Measurements from ENCODE around the gene NMRAL1.

The NMRAL1 gene

DNA sequence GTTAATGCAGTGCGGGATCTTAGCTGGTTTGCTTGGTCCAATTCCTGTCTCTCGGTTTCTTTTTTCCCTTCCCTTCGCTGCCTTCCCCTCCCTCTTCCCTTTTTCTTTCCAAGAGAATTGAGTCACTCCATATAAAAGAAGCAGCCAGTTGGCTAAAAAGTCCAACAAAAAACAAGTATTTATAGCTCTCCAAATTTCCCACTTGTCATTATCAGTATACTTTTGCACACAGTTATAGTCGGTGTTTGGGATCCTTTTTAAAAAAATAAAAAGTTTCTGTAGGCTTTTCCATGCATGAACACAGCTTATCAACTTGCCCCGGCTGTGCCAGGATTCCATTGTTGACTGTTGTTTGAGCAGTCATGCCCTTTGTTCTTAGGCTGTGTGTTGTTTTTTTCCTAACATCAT, 26.6 kb upstream of the NMRAL1 start:
- peak in 1 of 2 donors; percentile 71 for DNase-seq

DNA sequence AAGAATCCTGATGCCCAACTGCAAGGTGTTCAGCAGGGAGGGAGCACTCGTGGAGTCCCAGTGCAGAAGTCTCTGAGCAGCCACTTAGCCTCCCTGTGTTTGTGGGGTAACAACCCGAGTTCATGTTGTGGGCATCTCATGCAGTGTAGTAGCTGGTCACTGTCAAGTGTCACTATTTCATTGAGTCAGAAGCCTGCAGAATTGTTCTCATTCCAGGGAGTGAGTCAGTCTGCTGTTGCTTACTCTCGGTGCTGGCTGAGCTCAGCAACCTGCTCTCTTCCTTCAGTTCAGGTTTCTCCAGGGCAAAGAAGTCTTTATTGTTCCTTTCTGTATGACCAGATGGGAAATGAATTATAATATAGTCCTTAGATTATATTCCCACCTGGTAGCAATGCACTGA, 25.8 kb upstream of the NMRAL1 start:
- peak in 1 of 2 donors; percentile 62 for DNase-seq

DNA sequence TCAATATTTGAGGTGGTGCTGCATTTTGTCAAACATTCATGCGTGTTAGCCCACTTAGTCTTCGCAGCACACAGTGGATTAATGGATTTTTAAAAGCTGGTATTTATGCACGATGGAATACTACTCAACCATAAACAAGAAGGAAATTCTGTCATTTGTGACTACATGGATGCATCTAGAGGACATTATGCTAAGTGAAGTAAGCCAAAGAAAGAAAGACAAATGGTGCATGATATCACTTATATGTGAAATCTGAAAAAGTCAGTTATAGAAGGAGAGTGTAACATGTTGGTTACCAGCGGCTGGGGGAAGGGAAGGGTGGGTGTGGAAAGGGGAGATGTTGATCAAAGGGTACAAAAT, 24.8 kb upstream of the NMRAL1 start:
- no peak for DNase-seq

DNA sequence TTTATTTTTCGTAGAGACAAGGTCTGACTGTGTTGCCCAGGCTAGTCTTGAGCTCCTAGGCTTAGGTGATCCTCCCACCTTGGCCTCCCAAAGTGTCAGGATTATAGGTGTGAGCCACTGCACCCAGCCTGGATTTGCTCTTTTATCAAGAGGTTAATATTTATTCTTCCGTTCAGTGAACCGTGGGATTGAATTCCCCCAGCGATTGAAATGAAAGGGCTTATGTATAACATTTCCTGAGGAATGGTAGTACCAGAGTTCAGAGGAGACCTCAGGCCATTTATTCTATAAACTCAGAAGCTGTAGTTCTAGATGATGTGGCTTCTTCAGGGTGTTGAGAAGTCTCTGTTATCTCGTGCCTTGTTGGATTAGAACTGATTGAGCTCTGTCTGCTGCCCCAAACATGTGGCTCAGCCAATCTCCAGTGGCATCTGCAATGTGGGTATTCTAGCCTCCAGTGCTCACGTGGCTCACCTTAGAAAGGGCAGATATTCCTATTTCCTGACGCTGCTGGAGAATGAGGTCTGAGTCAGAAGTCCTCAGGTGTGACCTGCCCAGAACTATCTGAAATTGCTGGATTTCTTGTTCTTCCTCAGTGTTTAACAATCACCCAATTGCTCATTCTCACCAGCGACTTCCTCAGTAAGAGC, 24.2 kb upstream of the NMRAL1 start:
- DNase-seq = no peak

DNA sequence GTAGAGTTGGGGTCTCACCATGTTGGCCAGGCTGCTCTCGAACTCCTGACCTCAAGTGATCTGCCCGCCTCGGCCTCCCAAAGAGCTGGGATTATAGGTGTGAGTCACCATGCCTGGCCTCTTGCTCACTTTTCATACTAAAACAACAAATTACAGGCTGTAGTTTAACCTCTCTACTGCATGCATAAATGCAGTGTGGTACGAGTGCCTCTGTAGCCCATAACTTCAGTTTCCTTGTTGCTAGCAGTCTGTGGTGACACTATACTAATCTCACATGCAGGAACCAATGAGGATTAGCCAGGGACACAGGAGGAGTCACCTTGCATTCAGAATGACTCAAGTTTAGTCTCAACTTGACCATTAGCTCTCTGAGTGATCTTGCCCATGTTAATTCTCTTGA, 21.9 kb upstream of the NMRAL1 start:
- no peak for DNase-seq

DNA sequence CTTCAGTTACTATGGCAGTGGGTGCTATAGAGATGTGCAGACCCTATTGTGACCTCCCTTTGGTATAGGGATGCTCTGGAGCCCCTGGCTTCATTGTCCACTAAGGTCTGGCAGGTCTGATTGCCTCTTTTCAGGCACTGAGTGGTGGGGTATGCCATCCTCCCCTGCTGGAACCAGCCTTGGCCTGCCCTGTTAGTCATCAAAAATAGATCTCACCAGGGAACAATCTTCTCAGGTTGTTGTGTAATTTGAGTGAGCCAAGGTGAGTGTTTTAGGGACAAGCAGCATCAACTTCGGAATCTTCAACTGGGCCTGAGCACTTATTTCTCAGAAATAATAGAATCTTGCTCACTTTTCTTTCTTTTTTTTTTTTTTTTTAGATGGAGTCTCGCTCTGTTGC, 21.3 kb upstream of the NMRAL1 start:
- no peak for DNase-seq

DNA sequence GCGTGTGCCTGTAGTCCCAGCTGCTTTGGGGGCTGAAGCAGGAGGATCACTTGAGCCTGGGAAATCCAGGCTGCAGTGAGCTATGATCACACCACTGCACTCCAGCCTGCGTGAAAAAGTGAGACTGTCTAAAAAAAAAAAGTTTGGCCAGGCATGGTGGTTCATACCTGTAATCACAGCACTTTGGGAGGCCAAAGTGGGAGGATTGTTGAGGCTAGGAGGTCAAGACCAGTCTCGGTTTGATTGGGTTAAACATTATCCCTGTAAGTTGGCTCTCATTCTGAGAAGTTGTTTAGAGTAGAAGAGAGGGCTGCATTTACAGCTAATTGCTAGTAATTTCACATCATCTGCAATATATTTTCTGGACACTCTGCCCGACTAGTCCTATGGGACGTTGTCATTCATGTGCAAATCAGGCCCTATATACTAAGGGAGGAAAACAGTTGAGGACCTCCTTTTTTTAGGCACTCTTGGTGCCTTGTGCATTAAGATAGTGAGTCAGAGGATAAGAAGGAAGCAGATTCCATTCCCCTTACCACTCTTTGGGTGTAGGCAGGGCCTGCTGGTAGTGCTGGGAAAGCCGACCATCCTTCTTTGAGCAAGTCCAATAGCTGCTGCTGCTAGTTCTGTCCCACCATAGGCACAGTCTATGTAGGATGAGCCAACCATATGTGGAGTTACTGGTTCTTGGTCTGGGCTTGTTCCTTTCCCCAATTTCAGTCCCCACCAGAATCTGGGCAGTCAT, 20.5 kb upstream of the NMRAL1 start:
- no peak for DNase-seq

DNA sequence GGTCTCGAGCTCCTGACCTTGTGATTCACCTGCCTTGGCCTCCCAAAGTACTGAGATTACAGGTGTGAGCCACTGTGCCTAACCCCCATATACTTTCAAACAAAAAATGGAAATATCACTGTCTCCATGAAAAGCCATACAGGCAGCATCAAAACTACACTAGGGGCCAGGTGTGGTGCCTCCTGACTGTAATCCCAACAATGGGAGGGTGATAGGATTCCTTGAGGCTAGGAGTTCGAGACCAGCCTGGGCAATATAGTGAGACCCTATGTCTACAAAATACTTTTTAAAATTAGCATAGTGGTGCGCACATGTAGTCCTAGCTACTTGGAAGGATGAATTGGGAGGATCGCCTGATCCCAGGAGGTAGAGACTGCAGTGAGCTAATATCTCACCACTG, 17.5 kb upstream of the NMRAL1 start:
- no peak for DNase-seq

DNA sequence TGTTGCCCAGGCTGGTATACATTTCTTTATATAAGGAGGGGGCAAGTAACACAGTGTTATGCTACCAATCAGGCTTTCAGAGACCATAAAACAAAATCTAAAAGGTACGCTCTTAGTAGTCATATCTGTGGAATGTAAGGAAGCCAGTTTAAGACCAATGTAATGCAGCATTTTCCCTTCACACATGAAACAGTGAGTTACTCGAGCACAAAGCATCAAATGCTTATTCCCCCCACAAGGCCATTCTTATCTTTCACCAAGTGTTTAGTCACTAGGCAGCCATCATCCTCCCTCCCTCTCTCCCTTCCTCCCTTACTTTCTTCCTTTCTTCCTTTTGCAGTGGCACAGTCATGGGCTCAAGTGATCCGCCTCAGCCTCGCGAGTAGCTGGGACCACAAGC, 14.6 kb upstream of the NMRAL1 start:
- no peak for DNase-seq

DNA sequence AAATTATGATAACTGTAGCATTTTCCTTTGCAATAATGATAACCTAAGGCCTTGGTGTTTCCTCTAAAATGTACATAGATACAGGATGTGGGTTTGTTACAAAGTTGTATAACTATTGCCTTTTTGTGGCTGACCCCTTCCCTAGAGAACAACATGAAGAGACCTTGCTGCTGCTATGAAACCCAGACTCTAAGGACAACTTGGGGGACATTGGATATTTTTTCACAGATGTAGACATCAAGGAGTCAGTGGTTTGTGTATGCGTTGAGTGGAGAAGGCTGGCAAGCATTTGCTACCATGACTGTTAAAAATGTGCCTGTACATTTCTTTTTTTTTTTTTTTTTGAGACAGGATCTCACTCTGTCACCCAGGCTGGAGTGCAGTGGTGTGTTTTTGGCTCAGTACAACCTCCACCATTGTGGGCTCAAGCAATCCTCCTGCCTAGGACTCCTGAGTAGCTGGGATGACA, 14.1 kb upstream of the NMRAL1 start:
- no peak for DNase-seq

DNA sequence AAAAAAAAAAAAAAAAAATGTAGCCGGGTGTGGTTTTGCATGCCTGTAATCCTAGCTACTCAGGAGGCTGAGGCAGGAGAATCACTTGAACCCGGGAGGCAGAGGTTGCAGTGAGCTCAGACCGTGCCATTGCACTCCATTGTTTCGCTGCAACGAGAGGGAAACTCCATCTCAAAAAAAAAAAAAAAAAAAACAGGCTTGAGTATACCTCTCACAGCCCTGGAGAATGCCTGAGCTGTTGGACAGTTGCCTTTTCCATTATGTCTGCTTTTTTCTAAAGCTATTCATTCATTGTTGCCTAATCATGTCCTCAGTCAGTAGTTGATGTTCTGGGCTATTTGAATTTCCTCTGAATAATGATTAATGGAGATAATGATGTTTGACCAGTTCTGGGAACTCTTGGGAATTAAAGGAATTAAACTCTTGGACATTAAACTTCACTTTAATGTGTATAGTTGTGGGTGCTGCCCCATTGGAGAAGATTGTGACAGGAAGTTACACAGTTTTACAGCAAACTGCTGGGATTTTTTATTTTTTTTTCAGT, 13.6 kb upstream of the NMRAL1 start:
- no peak for DNase-seq

DNA sequence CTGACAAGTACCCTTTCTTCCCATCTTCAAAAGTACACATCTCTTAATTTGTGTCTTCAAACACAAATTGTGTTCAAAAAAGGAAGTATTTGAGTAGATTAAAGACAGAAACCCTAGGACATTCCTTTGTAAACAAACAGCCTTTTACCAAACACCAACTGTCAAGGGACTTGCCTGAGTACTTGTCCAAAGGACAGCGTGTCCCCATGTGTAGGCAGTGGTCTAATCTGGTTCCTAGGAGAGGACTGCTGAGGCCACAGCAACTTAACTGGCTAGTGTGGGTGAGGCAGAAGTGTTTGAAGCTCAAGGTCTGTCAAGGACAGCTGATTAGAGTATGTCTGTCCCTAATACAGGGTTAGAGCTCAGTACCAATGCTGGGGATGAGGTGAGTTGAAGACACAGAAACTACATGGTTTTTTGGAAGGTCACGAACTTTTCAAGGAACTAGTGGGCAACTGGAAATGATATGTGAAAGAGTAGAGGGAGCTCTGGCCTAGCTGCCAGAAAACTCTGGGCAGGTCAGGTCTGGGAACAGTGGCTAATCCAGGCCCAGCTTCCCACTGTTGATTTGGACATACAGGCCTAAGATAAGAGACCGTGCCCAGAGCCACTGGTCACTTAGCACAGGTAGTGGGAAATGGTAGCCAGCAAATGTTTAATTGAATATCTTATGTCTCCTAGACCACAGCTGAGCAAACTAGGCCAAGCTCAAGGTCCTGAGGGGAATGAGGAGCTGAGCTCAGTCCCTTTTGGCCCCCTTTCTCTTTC, 11.9 kb upstream of the NMRAL1 start:
- no peak for DNase-seq

DNA sequence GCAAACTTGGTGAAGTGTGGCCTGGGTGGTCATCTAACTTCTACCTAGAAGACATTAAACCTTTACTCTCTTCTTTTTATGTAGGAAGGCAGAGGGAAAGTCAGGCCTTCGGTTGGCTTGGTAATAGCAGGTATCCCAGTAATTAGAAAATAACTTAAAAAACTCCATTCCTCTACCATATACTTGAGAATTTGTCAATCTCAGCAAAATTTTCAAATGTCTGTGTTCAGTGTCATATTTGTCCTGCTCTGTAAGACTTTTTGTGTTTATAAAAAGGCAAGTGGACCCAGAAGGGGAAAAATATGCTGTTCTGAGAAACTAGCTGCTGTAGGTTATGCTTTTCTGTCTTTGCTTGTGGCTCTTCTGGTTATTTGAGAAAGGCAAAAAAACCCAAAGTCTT, 7.5 kb upstream of the NMRAL1 start:
- DNase-seq = no peak

DNA sequence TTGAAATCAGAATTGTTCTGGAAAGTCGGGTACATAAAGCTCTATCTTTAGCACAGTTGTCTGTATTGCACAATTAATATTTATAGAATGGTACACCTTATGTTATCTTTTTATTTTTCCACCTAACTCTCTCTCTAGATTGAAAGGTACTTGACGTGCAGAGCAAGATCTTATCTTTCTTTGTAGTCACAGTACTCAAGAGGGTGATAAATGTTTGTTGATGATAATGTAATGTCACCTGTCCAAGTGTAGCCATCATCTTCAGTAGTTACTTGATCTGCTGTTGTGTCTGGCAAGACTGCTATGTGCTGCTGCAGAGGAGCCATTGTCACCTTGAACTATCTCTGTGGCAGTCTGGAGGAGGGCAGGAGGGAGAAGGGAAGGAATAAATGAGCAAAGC, 7.1 kb upstream of the NMRAL1 start:
- no peak for DNase-seq

DNA sequence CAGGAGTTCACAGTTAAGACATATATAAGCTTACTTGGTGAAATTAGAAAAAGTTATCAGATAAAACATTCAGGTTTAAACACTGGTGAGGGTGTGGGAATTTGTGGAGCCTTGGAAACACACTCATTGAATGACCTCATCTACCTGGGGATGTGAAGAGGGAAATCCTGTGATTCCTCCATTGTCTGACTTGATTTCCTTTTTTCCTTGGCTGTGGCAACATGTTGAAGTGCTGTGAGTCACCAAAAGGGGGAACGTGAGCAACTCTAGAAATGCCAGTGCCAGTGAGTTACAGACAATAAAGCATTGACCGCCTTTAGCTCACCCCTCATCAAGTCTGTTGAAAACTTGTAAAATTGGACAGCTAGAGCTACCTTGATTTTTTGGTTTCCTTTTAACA, 3.5 kb upstream of the NMRAL1 start:
- DNase-seq = no peak

DNA sequence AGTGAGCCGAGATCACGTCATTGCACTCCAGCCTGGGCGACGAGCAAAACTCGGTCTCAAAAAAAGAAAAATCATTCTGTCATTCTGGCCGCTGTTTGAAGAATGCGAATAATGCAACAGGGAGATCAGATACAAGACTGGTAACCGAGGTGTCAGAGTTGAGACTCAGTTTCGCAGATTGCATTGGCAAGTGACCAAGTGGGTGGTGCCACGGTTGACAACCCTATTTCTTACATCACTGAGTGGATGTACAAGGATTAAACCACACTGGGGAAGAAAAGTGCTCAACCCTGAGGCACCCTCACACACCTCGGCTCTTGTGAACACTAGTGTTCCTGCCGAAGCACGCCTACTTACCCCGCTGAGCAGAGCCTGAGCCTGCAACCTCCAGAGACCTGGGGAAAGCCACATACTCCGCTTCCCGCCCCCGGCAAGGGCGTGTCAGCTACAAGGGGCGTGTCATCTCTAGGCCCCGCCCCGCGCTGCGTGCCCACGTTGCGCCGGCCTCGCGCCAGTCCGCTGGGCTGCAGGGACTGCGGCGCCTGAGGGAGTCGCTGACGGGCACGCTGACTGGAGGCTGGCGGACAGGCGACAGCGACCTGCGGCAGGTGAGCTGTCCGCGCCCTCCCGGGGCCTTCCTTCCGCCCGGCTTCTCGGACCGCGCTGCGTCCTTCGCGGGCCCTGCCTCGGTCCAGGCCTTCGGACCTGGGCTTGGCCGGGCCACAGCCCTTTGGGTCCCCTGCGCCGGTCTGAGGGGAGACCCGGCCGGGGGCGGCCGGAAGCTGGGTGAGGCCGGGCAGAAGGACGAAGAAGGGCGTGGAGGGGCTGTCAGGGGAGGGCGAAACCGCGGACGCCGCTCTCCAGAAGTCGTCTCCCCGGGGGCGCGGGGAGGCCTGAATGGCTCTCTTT, 1.7 kb upstream of the NMRAL1 start, which contains the start of gene HMOX2:
Gene HMOX2, plus strand, starts transcription at position 519 of the 909 bp plus-strand sequence. CDS start 29,127 bp downstream, outside the sequence.
- peak; percentile 87 to 89 for DNase-seq

DNA sequence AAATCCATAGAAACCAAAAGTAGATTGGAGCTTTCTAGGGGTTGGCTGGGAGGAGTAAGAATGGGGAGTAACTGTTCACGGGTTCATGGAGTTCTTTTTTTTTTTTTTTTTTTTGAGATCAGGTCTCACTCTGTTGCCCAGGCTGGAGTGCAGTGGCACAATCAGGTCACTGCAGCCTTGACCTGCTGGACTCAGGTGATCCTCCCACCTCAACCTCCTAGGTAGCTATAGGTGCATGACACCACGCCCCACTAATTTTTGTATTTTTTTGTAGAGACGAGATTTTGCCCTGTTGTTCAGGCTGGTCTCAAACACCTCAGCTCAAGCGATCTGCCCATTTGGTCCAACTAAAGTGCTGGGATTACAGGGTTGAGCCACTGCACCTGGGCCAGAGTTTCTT, 1.5 kb downstream of the NMRAL1 start:
- DNase-seq = no peak

DNA sequence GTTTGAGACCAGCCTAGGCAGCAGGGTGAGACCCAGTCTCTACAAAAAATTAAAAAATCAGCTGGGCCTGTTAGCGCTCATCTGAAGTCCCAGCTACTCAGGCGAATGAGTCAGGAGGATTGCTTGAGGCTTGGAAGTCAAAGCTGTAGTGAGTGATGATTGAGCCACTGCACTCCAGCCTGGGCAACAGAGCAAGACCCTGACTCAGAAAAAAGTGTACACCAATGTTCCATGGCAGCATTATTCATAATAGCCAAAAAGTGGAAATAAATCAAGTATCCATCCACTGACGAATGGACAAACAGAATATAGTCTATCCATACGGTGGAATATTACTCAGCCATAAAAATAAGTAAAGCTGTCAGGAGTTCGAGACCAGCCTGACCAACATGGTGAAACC, 2.6 kb downstream of the NMRAL1 start:
- no peak for DNase-seq

DNA sequence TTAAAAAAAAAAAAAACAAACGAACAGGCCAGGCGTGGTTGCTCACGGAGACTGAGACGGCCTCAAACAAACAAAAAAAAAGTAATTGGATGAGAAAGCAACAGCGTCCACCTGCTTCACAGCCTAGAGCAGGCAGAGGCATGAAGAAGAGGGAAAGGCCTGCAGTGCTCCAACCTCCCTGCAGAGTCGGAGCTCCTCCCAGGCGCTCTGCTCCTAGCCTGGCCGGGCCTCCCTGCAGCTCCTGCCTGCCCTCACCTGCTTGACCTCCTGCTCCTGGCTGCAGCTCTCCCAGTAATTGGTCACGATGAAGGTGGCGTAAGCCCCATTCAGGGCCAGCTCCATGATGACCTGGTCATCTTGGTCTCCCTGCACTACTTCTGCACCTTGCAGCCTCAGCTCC, 5.5 kb downstream of the NMRAL1 start:
- no peak for DNase-seq

DNA sequence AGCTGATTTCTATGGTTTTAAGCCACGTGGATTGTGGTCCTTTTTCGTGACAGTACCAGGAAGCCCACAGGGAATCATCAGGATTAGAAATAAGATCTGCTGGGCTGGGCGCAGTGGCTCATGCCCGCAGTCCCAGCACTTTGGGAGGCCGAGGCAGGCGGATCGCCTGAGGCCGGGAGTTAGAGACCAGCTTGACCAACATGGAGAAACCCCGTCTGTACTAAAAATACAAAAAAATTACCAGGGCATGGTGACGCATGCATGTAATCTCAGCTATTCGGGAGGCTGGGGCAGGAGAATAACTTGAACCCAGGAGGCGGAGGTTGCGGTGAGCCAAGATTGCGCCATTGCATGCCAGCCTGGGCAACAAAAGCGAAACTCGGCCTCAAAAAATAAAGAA, 6.5 kb downstream of the NMRAL1 start:
- no peak for DNase-seq

DNA sequence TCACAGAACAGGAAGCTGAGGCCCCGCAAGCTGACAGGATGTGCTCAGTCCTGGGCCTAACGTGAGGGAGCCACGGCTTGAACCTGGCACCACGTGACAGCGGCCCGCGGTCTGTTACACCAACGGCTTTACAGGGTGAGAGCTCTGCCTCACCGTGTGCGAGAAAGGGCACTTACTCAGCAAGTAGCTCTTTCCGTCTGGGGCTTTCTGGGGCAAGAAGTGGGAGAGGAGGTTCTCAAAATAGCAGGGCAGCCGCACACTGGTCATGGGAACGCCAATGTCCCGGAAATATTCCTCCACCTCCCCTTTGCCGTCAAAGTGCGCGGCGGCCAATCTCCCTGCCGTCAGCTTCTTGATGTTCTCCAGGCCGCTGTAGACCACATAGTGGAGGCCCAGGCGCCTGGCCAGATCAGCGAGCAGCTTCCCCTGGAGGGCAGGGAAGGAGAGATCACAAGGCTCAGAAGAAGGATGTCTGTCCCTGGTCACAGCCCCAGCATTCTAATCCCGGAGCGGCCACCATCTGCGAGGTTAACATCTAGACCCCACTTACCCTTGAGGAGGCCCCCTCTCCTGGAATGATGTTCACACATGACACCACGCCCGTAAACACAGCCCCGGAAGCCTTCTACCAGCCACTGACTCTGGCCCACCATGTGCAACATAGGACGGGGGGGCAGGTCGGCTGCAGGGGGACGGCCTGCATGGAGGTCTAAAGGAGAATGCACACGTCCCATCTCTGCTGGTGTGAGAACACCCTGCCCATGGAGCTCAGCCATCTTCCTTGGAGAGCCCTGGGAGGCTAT, 8.2 kb downstream of the NMRAL1 start:
- DNase-seq = no peak
